Pons (tissue), 1 donor: ENCODE data around the gene CHN2.

Experiments used
- DNase-seq: peaks from one replicate; pipeline ENCODE4 v3.0.0-alpha.2; 2016; ENCODE audit warnings: low spot score

CHN2 gene

DNA sequence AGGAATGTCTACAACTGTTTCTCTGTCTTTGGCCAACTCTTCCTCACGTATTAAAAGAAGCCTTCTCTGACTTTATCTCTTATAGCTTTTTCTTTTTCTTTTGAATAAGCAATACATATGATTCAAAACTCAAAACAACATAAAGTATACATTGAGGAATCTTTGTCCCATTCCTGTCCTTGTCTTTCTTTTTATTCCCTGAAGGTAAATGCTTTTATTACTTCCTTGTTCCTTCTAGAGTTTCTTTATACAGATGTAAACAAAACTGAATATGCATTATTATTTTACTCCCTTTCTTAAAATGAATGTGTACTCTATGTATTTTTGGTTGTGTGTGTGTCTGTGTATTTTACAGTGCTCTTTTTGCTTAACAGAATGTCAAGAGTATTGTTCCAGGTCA lies 170.1 kb downstream of the CHN2 start:
- DNase-seq, result no peak

DNA sequence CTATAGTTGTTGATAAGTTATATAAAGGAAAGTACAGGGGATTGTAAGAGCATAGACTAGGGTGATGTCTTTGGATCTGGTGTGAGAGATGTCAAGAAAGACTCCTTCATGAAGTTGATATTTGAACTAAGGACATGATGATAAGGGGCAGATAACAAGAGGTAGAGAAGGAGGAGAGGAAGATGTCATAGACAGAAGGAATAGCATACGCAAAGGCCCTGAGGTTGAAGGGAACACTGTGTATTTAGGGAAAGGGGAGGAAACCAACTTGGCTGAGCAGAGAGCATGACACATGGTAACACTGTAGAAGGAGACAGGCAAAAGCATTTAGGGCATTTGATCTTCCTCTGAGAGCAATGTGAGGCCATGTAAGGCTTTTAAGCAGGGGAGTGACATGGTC lies 170.8 kb downstream of the CHN2 start:
- no peak for DNase-seq

DNA sequence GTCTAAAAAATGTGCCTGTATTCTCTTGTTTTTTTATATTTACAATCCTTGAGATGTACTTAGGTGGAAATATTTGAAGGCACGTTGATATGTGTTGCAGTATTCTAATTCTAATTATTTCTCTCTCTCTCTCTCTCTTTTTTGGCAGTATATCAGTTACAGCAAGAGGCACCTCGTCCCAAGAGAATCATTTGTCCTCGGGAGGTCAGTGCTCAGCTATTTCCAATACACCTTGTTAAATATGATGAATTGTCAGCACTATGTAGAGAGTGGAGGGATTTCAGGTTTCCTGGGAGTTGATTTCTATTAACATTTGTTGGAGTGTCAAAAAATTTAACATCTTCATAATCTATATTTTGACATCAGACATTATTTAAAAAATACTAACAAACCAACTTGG lies 173.2 kb downstream of the CHN2 start:
- no peak for DNase-seq

DNA sequence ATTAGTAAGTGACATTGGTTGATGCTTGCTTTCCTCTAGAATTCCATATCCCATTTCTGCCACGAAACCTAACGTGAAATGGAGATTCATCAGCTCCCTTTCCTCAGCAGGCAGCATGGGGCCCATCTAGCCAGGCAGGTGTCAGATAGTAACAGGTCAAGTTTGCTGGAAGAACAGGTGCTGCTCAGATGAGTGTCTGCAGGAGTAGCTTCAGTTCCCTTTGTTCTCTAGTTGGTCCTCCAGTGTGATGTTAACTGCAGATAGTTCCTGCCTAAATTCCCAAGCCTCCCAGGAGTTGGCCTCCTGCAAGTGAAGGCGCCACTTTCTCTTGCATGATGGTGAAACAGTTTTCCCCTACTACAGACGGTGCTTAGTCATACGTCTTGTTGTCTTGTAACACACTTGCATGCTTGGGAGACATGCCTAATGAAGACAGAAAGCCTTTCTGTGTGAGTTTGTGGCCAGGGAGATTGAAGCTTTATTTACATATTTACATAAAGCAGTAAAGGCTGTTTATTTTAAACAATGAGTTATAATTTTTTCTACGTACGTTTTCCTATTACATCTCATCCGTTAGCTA lies 175.4 kb downstream of the CHN2 start:
- no peak for DNase-seq

DNA sequence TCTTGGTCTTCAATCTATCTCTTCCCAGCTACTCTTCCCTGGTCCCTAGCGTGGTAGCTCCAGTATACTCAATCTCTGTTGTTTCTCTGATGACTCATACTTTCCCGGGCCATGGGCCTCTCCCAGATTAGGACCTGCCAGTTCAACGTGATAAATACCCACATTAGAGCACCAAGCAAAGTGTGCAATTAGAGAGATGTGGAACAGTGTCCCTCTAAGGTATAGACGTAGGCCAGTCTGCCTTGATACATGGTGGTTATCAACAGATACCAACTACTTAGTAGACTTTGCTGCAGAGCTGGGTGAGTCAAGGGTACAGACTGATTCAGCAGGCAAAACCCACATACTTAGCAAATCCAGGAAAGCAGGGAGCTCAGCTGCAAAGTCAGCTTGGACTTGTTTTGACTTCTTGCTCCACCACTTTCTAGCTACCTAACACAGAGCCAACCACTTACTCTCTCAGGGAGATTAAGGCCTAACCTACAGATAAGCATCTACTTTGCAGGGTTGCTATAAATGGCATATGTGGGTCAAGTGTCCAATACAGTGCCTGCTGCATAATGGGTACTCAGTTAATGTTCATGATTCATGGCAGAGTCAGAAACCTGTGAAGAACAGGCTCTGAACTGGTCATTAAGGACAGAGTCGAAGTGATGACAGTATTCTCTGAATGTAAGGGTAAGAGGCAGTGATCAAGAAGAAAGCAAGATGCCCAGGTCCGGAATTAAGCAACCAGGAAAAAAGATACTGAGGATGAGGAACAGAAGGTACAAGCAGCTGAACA lies 176.1 kb downstream of the CHN2 start:
- no peak for DNase-seq

DNA sequence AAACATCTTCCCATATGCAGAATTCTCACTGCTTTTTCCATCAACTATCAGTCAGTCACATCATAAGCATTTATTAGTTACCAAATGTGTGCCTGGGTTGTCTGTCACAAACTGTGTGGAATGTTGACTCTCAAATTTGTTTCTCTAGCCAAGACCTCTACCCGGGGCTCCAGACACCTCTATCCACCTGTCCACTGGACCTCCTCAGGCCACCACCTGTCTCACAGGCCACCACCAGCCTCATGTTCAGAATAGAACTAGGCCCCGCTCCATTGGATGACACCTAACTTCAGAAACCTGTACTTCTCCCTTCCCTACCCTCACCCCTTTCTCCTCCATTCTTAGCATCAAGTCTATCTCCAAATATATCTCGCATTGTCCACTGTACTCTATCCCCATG lies 176.9 kb downstream of the CHN2 start:
- no peak for DNase-seq

DNA sequence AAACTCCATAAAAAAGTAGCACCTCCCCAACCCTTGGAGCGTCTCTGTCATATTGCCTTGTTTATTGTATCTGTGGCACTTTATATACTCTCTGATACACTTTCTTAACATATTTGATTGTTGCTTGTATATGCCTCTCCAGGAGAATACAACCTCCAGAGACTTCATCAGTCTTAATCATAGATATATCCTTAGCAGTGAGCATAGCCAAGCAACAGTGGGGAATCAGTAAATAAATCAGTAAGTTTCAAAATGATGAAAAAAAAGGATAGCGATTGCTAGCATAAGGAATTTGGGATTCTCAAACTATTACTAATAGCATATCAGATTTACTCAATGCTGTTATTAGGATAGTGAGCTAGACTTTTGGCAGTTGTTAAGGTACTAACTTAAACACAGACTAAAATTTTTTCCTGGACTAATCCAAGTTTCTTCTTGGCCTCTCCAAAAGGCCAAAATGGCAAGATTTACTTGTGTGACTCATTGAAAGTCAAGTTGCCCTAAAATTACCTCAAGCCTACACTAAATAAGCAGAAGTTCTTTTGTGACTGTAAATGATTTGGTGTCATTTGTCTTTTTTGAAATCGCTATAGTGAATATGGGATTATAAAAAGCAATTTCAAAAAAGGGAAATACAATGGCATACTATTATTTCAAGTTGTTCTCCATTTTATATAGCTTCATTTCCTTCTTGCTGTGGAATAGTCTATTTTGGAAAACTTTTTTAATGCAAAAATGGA lies 177.9 kb downstream of the CHN2 start:
- no peak for DNase-seq

DNA sequence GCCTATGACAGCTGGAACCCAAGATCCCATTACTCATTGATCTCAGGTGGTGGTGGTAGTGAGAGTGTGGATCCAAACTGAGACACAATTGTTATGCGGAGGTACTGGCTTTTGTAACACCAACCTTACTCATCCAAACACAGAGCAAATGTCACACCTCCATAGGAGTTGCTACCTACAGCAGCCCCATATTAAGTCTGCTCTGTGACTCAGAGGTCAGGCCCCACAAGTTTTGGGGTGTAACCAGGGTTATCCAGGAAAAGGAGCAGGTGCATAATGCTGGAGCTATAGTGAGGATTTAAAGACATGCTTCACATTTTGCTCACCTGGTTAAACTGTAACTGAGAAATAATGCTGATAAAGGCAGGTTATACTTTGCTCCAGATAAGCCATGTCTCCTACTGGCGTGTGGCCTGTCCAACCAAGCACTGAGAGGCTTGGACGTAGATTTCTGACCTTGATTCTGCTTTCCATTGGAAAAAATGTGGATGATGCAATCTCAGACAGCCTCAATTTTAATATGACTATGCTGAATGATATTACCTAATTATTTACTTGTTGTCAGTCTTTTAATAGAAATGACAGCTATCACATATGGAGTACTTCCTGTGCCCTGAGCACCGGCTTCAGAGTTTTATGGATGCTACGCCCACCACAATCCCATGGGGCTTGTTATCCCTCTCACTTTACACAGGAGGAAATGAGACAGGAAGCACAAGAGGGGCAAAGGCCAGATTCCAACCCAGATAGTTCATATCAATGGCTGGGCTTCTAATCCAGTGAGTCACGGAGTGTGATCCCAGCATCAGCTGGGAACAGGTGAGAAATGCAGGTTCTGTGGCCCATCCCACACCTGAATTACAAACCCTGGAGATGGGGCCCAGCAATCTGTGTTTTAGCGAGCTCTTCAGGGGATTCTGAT lies 181.3 kb downstream of the CHN2 start:
- DNase-seq, result no peak

DNA sequence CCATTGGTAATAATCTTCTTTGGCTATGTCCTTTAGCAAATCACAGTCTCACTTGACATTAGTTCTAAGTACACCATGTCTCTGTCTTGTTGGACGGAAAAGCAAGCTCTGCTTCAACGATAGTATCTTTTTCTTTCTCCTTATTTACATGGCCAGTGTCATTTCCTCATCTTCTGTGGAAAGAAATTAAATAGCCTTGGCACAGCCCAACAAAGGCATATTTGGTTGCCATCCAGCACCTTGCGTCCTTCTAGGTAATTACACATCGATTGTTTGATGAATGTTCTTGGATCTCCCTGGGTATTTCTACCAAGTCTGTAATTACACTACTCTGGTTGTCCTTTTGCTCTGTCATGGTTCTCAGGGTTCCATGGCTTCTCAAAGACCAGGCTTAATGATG lies 183.1 kb downstream of the CHN2 start:
- no peak for DNase-seq

DNA sequence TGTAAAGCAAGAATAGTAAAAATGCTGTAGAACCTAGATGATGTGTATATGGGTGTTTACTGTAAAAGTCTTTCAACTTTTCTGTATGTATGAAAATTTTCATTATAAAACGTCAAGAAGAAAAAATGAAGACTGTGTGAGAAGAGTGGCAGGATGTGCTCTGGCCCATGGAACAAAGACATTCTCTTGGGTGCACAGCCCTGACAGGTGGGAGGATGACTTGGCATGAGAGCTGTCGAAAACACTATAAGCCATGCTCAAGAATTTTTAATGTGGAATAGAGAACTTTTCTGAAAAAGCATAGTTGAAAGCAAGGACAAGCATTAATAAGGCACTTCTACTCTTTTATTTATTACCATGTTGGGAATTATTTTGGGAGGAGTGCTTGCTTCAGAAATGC lies 185.0 kb downstream of the CHN2 start:
- no peak for DNase-seq

DNA sequence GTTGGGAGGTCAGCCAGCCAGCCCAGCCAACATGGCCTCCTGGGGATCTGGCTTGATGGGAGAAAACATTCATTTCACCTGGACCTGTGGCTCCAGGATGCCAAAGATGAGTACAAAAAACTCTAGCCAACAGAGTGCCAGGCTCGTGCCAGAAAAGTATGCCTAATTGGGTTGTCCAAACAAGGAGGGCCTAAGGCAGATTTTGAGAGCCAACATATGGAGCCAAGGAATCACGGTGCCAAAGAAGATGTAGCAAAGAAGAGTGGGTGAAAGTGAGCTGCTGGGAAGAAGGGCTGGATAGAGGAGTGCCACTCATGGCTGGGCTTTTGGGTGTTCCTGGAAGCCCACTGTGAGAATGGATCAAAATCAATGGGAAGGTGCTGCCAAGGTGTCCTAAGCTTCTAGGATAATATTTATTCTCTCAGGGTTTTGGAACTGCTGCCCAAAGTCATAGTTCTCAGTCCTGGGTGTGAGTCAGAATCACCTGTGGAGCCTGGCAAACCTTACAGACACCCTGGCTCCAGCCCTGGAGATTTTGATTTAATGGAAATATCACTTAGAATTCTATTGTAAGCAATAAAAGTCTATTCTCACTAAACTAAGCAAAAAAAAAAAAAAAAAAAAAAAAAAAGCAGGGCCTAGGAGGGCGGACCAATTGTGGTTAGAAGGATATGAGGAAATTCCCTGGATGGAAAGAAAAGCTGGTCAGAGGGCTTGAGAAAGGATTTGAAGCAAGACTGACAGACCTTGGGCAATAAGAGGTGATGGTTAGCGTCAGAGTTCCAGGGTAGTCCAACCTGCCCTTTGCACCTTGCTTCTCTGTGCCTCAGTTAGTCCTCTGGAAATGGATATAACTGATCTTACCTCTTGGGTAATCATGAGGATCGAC lies 186.9 kb downstream of the CHN2 start:
- no peak for DNase-seq

DNA sequence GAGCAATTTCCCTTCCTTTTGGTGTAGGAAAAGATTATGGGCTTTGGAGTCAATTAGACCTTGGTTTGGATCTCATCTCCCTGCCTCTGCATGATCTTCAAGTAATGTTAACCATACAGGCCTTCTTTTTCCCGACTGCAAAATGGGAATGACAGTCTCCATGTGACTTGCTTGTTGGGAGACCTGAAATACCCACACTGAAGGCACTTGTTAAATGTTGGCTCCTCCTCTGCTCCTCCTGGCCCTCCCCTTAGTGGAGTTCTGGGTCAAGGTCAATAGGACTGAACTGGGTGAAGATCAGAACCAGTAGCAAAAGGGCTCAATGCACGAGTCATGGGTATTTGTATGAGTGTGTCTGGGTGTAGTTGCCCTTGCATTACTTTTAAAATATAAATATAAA lies 189.7 kb downstream of the CHN2 start:
- DNase-seq, result no peak

DNA sequence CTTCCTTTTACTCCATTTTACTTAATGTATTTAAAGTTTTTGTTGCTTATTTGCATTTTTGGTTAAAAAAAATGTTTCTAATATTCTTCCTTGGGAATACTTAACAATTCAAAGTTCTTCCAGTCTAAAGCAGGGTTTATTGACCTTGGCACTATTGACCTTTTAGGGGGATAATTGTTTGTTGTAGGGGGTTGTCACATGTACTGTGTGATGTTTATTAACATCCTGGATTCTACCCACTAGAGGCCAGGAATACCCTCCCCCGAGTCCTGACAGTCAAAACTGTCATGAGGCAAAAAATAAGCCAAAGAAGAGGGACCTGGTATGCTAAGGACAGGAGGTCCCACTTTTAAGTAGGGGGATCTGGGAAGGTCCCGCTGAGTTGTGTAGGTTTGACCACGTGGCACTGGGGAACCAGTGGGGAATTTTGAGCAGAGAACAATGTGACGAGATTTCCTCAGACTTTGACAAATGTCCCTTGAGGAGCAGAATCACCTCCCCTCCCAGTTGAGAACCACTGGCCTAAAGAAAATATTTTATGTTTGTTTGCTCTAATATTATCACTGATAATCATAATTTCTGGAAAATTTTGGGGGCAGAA lies 190.7 kb downstream of the CHN2 start:
- no peak for DNase-seq

DNA sequence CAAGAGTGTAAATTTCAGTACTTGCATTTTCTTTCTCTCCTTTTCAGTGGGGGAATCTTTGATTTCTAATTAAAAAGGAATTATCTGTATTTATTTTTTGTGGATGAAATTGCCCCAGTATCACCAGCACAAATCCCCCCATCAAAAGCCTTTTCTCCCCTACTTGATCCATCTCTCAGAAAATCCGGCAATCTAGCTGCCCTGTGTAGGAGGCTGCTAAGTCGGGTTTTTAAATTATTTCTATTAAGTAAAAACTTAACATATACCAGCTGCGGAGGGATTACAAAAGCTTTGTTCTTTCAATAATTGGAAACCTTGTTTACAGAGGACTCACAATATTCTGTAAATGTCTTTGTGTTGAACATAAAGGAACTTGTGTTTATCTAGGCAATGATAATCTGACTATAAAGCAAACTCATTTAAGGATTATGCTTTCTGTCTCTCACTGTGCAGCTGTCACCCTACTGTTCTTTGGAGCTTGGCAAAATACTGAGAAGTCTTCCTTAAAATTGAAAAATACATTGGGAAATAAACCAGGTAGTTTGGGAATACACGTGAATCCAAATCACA lies 191.7 kb downstream of the CHN2 start:
- DNase-seq, result peak; percentile 85

DNA sequence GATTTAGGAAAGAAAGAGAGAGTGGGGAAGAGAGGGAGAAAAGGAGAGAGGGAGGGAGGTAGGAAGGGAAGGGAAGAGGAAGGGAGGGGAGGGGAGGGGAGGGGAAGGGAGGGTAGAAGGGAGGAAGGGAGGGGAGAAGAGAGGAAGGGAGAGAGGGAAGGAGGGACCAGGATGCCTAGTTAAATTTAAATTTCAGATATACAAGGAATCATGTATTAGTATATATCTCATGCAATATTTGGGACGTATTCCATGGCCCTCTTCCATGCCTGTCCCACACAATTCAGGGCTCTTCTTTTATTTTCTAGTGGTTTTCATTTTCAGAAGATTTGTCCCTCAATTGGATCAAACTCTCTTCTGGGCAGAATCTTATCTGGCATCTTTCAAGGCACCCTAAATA lies 196.7 kb downstream of the CHN2 start:
- no peak for DNase-seq

DNA sequence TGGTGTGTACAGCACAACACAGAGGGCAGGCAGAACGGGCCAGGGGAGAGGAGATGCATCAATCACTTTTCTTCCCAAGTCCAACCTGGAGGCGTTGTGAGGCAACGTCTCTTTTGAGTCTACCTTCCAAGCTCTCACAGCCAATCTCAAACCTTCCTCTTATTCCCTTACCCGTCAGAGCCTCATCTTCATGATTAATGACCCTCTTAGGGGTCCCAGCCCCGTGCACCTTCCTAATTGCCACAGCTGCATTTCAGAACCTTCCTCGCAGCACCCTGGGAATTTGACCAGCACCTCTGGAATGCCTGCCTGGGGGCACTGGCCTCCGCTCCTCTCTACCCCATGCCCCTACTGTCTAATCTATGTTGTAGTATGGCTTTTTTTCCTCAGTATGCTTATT lies 199.7 kb downstream of the CHN2 start:
- DNase-seq, result no peak

DNA sequence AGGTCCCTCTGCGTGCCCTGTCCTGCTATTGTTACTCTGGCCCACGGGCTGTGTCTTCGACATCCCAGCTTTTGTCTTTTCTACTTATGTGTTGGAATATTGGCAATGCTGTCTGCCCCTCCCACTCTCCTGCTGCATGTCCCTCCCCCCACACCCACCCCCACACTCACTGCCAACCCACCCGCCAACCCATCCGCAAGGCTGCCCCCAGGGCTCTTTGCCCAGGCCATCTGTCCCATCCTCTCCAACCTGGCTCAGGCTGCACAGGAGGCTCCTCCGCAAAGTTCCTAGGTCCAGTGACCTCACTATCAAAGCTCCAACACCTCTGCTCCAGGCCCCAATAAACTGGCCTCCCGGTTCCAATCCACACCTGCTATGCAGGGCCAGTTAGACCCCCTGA lies 202.0 kb downstream of the CHN2 start:
- no peak for DNase-seq

DNA sequence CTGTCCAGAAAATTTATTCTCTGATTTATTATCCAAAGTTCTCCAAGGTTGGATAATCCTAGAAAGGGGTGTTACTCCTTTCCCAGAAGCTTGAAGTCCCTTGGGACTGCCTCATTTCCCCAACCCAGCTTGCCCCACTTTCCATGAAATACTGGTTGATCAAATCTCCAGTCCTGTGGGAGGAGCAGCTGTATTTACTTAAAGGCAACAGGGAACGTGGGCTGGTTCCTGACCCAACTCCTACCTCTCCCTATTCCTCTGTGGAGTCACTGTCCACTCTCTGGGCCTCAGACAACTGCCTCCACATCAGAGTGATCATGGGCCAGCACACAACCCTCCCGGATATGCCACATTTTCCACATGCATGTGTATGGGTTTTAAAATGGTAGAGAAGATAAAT lies 202.8 kb downstream of the CHN2 start:
- DNase-seq, result no peak

DNA sequence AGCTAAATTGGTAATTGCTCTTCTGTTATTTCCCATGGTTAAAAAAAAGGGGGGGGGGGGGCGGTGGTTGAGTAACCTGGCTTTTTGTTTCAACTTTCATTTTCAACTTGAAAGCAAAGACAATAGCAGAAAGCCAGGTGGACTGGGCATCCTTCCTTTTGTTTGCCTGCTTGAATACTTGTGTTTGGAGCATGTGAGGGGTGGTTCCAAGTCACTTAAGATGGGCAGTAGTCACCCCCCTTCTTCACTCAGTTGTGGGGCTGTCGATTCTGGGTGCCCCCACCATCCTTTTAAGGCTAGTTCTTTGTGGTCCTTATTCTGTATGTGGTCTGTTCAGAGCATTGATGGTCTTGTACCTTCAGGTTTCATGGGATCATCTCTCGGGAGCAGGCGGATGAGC lies 203.4 kb downstream of the CHN2 start:
- no peak for DNase-seq

DNA sequence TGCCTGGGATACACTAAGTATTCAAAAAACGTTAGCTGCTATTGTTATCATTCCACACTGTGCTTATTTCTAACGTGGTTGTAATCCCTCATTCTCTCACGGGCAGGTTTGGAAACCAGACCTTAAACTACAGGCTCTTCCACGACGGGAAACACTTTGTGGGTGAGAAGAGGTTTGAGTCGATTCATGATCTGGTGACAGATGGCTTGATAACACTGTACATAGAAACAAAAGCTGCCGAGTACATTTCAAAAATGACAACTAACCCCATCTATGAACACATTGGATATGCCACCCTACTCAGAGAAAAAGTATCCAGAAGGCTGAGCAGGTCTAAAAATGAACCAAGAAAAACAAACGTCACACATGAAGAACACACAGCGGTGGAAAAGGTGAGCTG lies 205.9 kb downstream of the CHN2 start:
- DNase-seq, result no peak

DNA sequence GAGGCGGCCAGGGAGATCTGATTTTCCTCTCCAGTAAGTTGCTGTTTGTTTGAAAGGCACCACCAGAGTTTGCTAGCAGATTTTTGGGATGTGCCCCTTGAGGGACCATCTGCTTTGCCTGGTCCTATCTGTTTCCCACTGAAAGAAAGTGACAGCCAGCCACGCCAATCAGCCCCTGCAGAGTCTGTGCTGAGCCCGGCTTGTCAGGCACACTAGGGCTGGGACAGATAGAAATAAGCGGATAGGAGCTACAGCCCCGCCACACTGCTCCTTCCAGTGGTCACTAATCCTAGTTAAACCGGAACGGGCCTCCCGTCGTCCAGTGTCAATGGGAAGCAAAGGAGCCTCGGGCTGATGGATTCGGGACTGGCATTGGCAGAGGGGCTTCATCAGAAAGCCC lies 207.2 kb downstream of the CHN2 start:
- no peak for DNase-seq
